ENCODE results near the gene HPCAL1.

The HPCAL1 gene

DNA sequence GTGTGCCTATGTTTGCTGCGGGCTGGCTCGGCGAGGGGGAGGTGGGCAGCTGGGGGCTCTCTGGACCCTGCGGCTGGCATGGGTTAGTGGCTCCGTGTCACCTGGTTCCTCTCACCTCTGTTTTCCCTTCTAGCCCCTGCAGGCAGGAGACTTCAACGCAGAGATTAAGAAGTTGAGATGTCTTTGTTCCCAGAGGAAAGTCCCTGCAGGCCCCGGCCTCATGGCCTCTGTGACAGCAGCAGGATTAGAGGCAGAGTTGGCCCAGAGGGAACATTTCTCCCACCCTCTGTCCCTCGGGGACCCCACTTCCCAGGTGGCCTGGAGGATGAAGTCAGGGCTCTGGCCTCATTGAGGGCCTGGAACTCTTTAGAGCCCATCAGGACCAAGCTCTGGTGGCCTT is 56.5 kb downstream of the HPCAL1 start:
- Histone ChIP-seq H3K27ac (ENCODE audit: low read depth, low read length, severe bottlenecking) (no peak overlapping the region), H3K4me1 (ENCODE audit: control insufficient read depth, insufficient read depth, low read length, poor library complexity, severe bottlenecking) (peaks cover 5% of the 10 kb centered on the region), H3K36me3 (ENCODE audit: control insufficient read depth, insufficient read depth, low read length) (no peaks in the 10 kb centered on the region), H3K4me3 (ENCODE audit: extremely low read depth, insufficient read depth, low read length, poor library complexity, severe bottlenecking) (no peak overlapping the region), H3K9me3 (ENCODE audit: control insufficient read depth, low read length) (no peaks in the 10 kb centered on the region)
- WGBS, 2 experiments (ENCODE audit: insufficient coverage in 2 of 2), result 86 to 92% methylated on average over 7 to 8 of the region's 8 CpGs

DNA sequence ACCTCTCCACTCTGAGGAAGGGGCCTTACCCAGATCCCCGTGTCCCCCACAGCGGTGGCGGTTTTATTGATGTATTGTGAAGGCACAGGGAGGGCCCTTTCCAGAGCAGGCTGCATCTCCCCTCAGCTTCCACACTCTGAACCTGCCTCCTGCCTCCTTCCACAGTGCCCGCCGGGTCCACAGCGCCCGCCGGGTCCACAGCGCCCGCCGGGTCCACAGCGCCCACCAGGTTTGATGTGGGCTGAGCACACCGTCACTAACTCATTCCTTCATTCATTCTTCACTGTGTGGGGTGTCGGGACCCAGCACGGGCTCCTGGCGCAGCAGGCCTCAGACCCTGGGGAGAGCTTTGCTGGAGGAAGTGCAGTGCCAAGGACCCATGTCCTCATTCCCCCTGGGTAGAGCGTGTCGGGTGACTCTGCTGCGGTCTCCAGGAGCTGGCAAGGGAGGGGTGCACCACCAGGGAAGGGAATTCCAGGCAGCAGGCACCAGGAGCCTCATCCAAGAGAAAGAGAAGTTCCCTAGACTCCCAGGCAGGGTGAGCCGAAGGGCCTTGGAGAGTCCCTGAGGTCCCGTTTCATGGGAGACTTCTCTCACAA is 57.1 kb downstream of the HPCAL1 start:
- no peak overlapping the region for H3K27ac ChIP-seq (ENCODE audit: low read depth, low read length, severe bottlenecking)
- peaks cover 5% of the 10 kb centered on the region for H3K4me1 ChIP-seq (ENCODE audit: control insufficient read depth, insufficient read depth, low read length, poor library complexity, severe bottlenecking)
- WGBS, 2 experiments (ENCODE audit: insufficient coverage in 2 of 2), result 97 to 98% methylated on average over 15 to 18 of the region's 21 CpGs
- H3K36me3 ChIP-seq (ENCODE audit: control insufficient read depth, insufficient read depth, low read length), result no peaks in the 10 kb centered on the region
- no peaks in the 10 kb centered on the region for H3K9me3 ChIP-seq (ENCODE audit: control insufficient read depth, low read length)
- no peak overlapping the region for H3K4me3 ChIP-seq (ENCODE audit: extremely low read depth, insufficient read depth, low read length, poor library complexity, severe bottlenecking)

DNA sequence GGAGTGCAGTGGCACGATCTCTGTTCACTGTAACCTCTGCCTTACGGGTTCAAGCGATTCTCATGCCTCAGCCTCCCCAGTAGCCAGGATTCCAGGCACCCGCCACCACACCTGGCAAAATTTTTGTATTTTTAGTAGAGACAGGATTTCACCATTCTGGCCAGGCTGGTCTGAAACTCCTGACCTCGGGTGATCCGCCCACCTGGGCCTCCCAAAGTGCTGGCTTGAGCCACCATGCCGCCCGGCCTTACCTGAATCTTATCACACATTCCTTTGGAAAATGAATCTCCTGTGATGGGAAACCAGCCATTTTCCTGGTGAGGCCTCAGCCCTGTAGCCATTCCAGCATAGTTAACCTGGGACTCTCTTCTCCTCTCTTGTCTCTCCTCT is 57.8 kb downstream of the HPCAL1 start:
- Histone ChIP-seq H3K9me3 (ENCODE audit: control insufficient read depth, low read length) (no peaks in the 10 kb centered on the region), H3K27ac (ENCODE audit: low read depth, low read length, severe bottlenecking) (peak overlapping the region; percentile 47), H3K4me3 (ENCODE audit: extremely low read depth, insufficient read depth, low read length, poor library complexity, severe bottlenecking) (no peak overlapping the region), H3K4me1 (ENCODE audit: control insufficient read depth, insufficient read depth, low read length, poor library complexity, severe bottlenecking) (peaks cover 5% of the 10 kb centered on the region), H3K36me3 (ENCODE audit: control insufficient read depth, insufficient read depth, low read length) (no peaks in the 10 kb centered on the region)
- WGBS, 2 experiments (ENCODE audit: insufficient coverage in 2 of 2), result 93 to 99% methylated on average over 6 to 8 of the region's 8 CpGs

- Histone ChIP-seq H3K9me3 (ENCODE audit: control insufficient read depth, low read length) (no peaks in the 10 kb centered on the region), H3K4me3 (ENCODE audit: extremely low read depth, insufficient read depth, low read length, poor library complexity, severe bottlenecking) (no peak overlapping the region), H3K36me3 (ENCODE audit: control insufficient read depth, insufficient read depth, low read length) (no peaks in the 10 kb centered on the region), H3K27ac (ENCODE audit: low read depth, low read length, severe bottlenecking) (peak overlapping the region; percentile 47), H3K4me1 (ENCODE audit: control insufficient read depth, insufficient read depth, low read length, poor library complexity, severe bottlenecking) (peaks cover 5% of the 10 kb centered on the region)
- WGBS, 2 experiments (ENCODE audit: insufficient coverage in 2 of 2), result 93 to 95% methylated on average over 13 to 15 of the region's 16 CpGs
These were observed 58.3 kb downstream of the HPCAL1 start for GRCh38 chr2:10360850-10361588.

DNA sequence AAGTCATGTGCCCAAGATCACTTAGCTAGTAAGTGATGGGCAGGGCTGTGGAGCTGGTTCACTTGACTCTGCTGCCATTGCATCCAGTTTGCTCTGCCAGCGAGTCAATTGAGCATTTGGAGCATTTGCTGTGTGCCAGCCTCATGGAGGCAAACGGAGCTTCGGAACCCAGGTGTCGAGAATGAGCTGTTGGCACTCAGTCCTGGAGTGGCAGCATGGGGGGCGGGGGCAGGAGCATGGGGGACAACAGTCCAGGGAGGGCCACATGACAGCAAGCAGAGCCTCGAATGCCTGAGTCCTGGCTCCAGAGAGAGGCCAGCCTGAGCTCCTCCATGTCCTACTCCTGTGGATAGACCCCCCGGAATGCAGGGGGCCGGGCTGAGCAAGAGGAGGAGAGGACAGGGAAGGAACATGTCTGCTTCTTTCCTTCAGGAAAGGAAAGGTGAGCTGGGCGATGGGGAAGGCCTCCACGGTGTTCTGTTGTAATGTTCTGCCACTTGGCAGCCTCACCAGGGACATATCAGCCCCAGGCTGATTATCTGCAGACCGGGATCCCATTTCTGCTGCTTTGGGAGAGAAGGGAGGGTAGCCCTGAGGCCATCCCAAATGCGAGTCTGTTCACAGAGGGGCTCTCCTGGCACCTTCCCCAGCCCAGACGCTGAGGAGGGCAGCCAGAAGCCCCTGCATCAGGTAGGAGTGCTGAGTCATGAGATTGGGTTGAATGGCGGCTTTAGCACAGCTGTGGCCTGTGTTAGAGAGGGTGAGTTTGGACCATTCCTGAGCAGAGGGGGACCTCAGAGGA is 59.6 kb downstream of the HPCAL1 start:
- WGBS, 2 experiments (ENCODE audit: insufficient coverage in 2 of 2), result 85 to 87% methylated on average over 14 of the region's 14 CpGs

DNA sequence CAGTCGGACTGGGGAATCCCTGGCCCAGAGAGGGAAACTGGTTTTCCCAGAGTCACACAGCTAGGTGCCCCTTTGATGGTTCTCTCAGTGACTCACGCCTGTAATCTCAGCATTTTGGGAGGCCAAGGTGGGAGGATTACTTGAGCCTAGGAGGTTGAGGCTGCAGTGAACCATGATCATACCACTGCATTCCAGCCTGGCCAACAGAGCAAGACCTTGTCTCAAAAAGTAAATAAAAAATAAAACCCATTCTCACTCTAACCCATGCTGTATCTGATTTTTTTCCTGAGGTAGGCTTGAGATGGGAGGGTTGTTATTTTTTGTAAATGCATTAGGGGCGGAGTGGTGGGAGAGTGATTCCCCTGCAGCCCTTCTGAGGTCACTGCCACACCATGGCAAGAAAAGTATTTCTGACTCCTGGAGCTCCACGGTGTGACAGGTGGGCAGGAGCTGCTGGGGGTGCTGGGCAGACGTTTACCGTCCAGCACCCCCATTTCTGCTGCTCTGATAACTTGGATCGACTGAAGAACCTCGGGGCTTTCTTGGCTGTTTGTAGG is 60.3 kb downstream of the HPCAL1 start:
- Histone ChIP-seq H3K9me3 (ENCODE audit: control insufficient read depth, low read length) (no peaks in the 10 kb centered on the region), H3K27ac (ENCODE audit: low read depth, low read length, severe bottlenecking) (no peak overlapping the region), H3K36me3 (ENCODE audit: control insufficient read depth, insufficient read depth, low read length) (no peaks in the 10 kb centered on the region), H3K4me1 (ENCODE audit: control insufficient read depth, insufficient read depth, low read length, poor library complexity, severe bottlenecking) (peaks cover 5% of the 10 kb centered on the region), H3K4me3 (ENCODE audit: extremely low read depth, insufficient read depth, low read length, poor library complexity, severe bottlenecking) (no peak overlapping the region)
- WGBS, 2 experiments (ENCODE audit: insufficient coverage in 2 of 2), result 92 to 93% methylated on average over 8 of the region's 8 CpGs

More for the DNA sequence above, 59.6 kb downstream of the HPCAL1 start:
- no peaks in the 10 kb centered on the region for H3K9me3 ChIP-seq (ENCODE audit: control insufficient read depth, low read length)
- no peaks in the 10 kb centered on the region for H3K36me3 ChIP-seq (ENCODE audit: control insufficient read depth, insufficient read depth, low read length)
- peaks cover 5% of the 10 kb centered on the region for H3K4me1 ChIP-seq (ENCODE audit: control insufficient read depth, insufficient read depth, low read length, poor library complexity, severe bottlenecking)
- H3K27ac ChIP-seq (ENCODE audit: low read depth, low read length, severe bottlenecking), result no peak overlapping the region
- no peak overlapping the region for H3K4me3 ChIP-seq (ENCODE audit: extremely low read depth, insufficient read depth, low read length, poor library complexity, severe bottlenecking)

DNA sequence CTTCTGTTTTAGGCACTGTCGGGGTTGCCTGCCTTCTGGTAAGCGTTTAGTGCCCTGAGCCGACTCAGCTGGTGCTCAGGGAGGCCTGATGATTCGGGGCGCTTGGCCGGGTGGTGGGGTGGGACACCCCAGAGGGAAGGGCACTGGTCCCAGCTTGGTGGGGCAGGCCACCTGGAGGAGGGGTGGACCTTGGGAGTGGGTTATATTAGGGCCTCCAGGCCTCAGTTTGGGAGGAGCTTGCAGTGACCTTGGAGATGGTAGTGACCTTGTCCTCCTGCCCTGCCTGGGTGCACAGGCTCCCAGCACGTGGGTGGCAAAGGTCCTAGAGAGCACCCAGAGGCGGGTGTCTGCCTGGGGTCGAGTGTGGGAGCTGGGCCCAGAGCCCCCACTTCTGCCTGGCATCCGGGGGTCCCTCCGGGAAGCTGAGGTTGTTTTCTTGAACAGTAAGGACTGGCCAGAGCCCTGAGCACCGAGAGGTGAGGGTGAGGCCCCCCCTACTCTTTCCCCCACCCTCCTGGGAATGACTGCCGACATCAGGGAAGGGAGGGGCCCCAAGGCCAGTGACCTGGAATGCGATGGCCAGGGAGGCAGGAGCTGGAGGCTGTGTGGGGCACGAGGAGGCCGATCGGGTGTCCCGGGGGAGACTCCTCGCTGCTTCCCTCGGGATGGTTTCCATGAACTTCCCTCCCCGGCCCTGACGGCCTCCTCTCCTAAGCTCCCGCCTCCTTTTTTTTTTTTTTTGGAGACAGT is 61.3 kb downstream of the HPCAL1 start:
- no peak overlapping the region for H3K27ac ChIP-seq (ENCODE audit: low read depth, low read length, severe bottlenecking)
- no peak overlapping the region for H3K4me3 ChIP-seq (ENCODE audit: extremely low read depth, insufficient read depth, low read length, poor library complexity, severe bottlenecking)
- peaks cover 5% of the 10 kb centered on the region for H3K4me1 ChIP-seq (ENCODE audit: control insufficient read depth, insufficient read depth, low read length, poor library complexity, severe bottlenecking)
- no peaks in the 10 kb centered on the region for H3K36me3 ChIP-seq (ENCODE audit: control insufficient read depth, insufficient read depth, low read length)
- WGBS, 2 experiments (ENCODE audit: insufficient coverage in 2 of 2), result 90 to 93% methylated on average over 17 to 19 of the region's 23 CpGs
- H3K9me3 ChIP-seq (ENCODE audit: control insufficient read depth, low read length), result no peaks in the 10 kb centered on the region

DNA sequence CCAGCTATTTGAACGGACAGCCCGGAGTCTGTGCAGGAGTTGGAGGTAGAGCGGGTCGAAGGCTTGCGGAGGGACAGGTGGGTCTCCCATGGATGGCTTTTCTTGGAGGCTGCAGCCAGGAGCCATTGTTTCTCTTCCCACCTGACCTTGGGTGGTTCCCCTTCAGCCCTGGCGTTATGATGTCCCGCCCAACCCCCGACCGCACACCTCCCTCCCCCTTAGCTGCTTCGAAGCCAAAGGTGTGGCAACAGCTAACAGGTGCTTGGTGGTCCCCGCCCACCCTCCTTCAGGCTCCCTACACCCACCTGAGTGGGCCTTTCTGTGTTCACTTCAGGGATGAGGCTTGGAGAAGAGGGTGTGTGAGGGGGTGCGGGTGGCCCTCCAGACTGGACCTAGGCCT is 62.7 kb downstream of the HPCAL1 start:
- Histone ChIP-seq H3K36me3 (ENCODE audit: control insufficient read depth, insufficient read depth, low read length) (no peaks in the 10 kb centered on the region), H3K4me3 (ENCODE audit: extremely low read depth, insufficient read depth, low read length, poor library complexity, severe bottlenecking) (no peak overlapping the region), H3K9me3 (ENCODE audit: control insufficient read depth, low read length) (no peaks in the 10 kb centered on the region), H3K27ac (ENCODE audit: low read depth, low read length, severe bottlenecking) (no peak overlapping the region), H3K4me1 (ENCODE audit: control insufficient read depth, insufficient read depth, low read length, poor library complexity, severe bottlenecking) (peaks cover 5% of the 10 kb centered on the region)
- WGBS, 2 experiments (ENCODE audit: insufficient coverage in 2 of 2), result 88 to 98% methylated on average over 6 to 8 of the region's 12 CpGs

DNA sequence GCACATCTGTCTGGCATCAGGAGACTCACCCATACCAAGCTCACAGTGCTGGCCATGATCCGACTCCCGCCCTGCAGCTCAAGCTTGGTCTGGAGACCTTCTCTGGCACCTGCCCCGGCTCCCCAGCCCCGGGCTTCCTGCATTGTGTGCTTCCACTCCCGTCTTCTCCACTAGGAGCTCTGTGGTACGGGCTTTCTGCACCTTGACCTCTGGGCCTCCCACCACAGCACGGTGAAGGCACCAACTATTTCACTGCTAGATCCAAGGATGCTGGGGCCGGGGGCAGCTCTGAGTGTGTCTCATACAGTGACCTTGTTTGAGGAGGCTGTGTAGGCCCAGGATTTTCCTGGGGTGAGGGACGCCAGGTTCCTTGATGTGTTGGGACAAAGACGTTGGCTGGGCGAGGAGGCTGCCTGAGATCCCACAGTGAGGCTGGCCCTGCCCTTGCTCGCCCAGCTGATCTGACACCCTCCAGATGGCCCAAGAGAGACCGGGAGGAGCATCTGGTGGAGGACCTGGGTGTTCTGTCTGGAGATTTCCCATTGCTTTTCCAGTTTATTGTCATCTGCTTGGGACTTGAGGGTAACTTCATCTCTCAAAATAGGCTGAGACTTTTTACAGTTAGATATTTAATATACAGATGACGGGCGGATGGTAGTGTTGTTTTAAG is 64.0 kb downstream of the HPCAL1 start:
- WGBS, 2 experiments (ENCODE audit: insufficient coverage in 2 of 2), result 87 to 88% methylated on average over 12 to 13 of the region's 15 CpGs
- H3K4me1 ChIP-seq (ENCODE audit: control insufficient read depth, insufficient read depth, low read length, poor library complexity, severe bottlenecking), result no peaks in the 10 kb centered on the region
- H3K4me3 ChIP-seq (ENCODE audit: extremely low read depth, insufficient read depth, low read length, poor library complexity, severe bottlenecking), result no peak overlapping the region
- H3K36me3 ChIP-seq (ENCODE audit: control insufficient read depth, insufficient read depth, low read length), result no peaks in the 10 kb centered on the region
- no peak overlapping the region for H3K27ac ChIP-seq (ENCODE audit: low read depth, low read length, severe bottlenecking)
- no peaks in the 10 kb centered on the region for H3K9me3 ChIP-seq (ENCODE audit: control insufficient read depth, low read length)

Data from mesodermal cell (in vitro differentiated cells).